ENCODE measurements around the gene RPL10L. TPM values are rescaled to one million over a fixed set of nuclear protein-coding genes. Genes with fewer than 3 reads are reported as not detected.

Gene RPL10L
- total and polyA plus RNA-seq, 2 of the 4 experiments (the other 2 are of a cell fraction) = not detected

- Histone ChIP-seq H4K91ac (ENCODE audit: insufficient read depth, low read depth, low read length) (no peak overlapping the region), H2BK120ac (ENCODE audit: low read depth, low read length) (no peak overlapping the region), H4K20me1 (ENCODE audit: insufficient read depth, low read length) (no peaks in the 10 kb centered on the region), H2BK5ac (ENCODE audit: low read depth, low read length, poor library complexity, severe bottlenecking) (no peak overlapping the region), H3K4me2 (ENCODE audit: low read depth, low read length) (no peak overlapping the region), H3K79me1 (ENCODE audit: low read depth in 1 of 2, low read length in 2 of 2) (no peaks in the 10 kb centered on the region), H4K5ac (ENCODE audit: low read depth, low read length) (no peak overlapping the region), H3K56ac (ENCODE audit: extremely low read depth, insufficient read depth, low read length) (no peak overlapping the region), H3K27me3 (ENCODE audit: control insufficient read depth, insufficient read depth, low read length) (no peaks in the 10 kb centered on the region), H2AK9ac (replicated peaks; ENCODE audit: low read depth, low read length, poor library complexity) (no peak overlapping the region), H2BK15ac (ENCODE audit: low read depth, low read length) (no peak overlapping the region), H3K4me3 (ENCODE audit: insufficient read depth, low read depth, low read length) (no peak overlapping the region), H2AK5ac (ENCODE audit: low read depth, low read length) (no peak overlapping the region), H3K14ac (replicated peaks; ENCODE audit: low read depth, low read length) (no peak overlapping the region), H3K23ac (ENCODE audit: low read depth, low read length) (no peak overlapping the region), H3K9ac (ENCODE audit: low read depth, low read length) (no peak overlapping the region), H3K9me1 (ENCODE audit: insufficient read depth, low read length) (no peaks in the 10 kb centered on the region), H3K9me3 (ENCODE audit: control insufficient read depth, insufficient read depth, low read length) (peaks cover 6% of the 10 kb centered on the region; the same call in 1 of the 2 replicates), H2AFZ (replicated peaks; ENCODE audit: low read length, poor library complexity) (no peak overlapping the region), H2BK20ac (ENCODE audit: low read depth, low read length) (no peak overlapping the region), H3K4ac (ENCODE audit: low read depth, low read length) (no peak overlapping the region), H4K8ac (ENCODE audit: low read depth in 2 of 2, low read length in 2 of 2) (no peak overlapping the region), H3K4me1 (ENCODE audit: control insufficient read depth, insufficient read depth, low read length) (no peaks in the 10 kb centered on the region), H3K18ac (ENCODE audit: low read depth, low read length) (no peak overlapping the region), H3K36me3 (ENCODE audit: control insufficient read depth, insufficient read depth, low read length) (no peaks in the 10 kb centered on the region), H3K27ac (ENCODE audit: insufficient read depth, low read length) (no peak overlapping the region)
- BruUV-seq (replicated peaks) = no TSS peak
- intact Hi-C loops (cut with micrococcal nuclease) = no loop called here
- no CpG with 5 or more reads among the region's 4 CpGs for WGBS, 2 experiments (ENCODE audit: extremely low coverage in 2 of 2, insufficient read length in 1 of 2)
- in situ Hi-C loops (cut with MboI; ENCODE audit: low sequenced_read_pairs) = no loop called here
- DNase-seq (no peak), ATAC-seq (ENCODE audit: low read depth) (no peak)
- CTCF ChIA-PET = no interaction called here
- dilution Hi-C loops (cut with HindIII; ENCODE audit: low sequenced_read_pairs, unreplicated experiment) = no loop called here
- POLR2A ChIA-PET (ENCODE audit: unreplicated experiment) = no interaction called here
- no peak for TF ChIP-seq CHD1 (IDR thresholded peaks at IDR 0.05; ENCODE audit: low read depth, low read length)
- no peak for TF ChIP-seq USF2 (IDR thresholded peaks at IDR 0.05; ENCODE audit: low read depth, low read length)
- TF ChIP-seq RAD21 (IDR thresholded peaks at IDR 0.05; ENCODE audit: low read length) = no peak
- TF ChIP-seq MAFK (IDR thresholded peaks at IDR 0.05; ENCODE audit: low read depth, low read length) = no peak
- no peak for TF ChIP-seq RCOR1 (IDR thresholded peaks at IDR 0.05; ENCODE audit: insufficient replicate concordance, low read length)
- TF ChIP-seq CTCF (conservative IDR thresholded peaks at IDR 0.05; ENCODE audit: low read depth, low read length) = no peak
- TF ChIP-seq POLR2A (IDR thresholded peaks at IDR 0.05; ENCODE audit: low read depth, low read length) = no peak
- no peak for TF ChIP-seq FOS (IDR thresholded peaks at IDR 0.05; ENCODE audit: low read depth, low read length)
- no peak for TF ChIP-seq ELK1 (IDR thresholded peaks at IDR 0.05; ENCODE audit: borderline replicate concordance, low read depth, low read length)
These were observed 35.1 kb upstream of the RPL10L start for GRCh38 chr14:46686652-46687051.

All from IMR-90 (cell line).